Measurements from ENCODE around the gene CLDN4. TPM values are rescaled to one million over a fixed set of nuclear protein-coding genes. Genes with fewer than 3 reads are reported as not detected.

Gene CLDN4, protein sequence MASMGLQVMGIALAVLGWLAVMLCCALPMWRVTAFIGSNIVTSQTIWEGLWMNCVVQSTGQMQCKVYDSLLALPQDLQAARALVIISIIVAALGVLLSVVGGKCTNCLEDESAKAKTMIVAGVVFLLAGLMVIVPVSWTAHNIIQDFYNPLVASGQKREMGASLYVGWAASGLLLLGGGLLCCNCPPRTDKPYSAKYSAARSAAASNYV
- 5.5 to 7.7 TPM (median 7.4 TPM) in 5 replicates for total RNA-seq (2022; extraction: Qiagen RNA extraction; ENCODE audit: low read depth)

DNA sequence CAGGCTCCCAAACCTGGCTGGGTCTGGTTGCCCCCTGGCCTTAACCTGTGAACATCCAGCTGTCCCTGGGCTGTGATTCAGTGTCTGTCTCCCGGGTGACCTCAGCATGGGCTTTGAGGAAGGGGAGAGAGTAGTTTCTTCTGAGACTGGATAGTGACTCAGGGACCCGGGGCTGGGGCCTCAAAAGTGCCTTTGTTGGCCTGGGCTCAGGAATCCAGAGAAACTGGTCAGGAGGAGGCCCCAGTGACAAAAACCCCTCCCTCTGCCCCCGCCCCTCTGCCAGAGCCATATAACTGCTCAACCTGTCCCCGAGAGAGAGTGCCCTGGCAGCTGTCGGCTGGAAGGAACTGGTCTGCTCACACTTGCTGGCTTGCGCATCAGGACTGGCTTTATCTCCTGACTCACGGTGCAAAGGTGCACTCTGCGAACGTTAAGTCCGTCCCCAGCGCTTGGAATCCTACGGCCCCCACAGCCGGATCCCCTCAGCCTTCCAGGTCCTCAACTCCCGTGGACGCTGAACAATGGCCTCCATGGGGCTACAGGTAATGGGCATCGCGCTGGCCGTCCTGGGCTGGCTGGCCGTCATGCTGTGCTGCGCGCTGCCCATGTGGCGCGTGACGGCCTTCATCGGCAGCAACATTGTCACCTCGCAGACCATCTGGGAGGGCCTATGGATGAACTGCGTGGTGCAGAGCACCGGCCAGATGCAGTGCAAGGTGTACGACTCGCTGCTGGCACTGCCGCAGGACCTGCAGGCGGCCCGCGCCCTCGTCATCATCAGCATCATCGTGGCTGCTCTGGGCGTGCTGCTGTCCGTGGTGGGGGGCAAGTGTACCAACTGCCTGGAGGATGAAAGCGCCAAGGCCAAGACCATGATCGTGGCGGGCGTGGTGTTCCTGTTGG, at the start of gene CLDN4:
Gene CLDN4, plus strand, starts transcription at position 316 of the 903 bp plus-strand sequence. Its CDS starts 206 bp downstream, at position 522.

DNA sequence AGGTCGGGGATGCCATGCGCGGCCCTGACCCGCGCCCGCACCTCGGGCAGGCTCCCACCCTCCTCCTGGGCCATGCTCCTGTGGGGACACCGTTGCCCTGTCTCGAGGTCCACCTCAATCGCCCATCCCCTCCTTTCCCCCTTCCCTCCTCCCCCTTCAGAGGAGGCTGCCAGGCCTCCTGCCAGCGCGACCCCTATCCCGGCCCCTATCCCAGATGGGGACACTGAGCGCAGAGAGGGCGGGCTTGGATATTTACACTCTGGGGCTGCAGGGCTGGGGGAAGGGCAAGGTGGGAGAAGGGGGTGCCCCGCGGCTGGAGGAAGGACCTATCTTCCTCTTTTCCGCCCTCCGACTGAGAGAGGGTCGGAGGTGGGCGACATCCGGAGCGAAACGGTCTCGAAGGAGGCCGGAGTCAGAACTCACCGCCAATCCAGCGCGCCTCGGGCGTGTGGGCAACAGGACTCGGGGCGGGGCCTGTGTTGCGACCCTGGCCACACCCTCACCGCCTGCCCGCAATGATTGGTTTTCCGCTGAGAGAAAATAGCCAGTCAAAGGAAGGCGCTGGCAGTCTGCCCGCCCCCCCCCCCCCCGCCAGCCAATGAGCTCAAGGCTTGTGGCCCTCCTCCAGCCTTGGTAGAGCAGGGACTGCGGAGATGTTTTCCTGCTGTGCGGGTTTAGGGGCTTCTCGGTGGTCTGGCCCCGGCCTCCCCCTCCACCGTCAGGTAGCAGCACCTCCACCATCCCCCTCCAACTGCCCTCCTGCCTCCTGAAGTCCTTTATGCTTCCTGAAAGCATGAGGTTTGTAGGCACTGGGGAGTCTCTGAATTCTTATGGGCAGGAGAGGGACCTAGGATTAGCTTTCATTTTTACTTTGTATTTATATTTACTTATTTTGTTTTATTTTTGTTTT, 11.5 kb downstream of the CLDN4 start, which contains the start of gene METTL27:
Gene METTL27, minus strand, starts transcription at position 450 of the 910 bp plus-strand sequence. Its CDS starts 376 bp downstream, at position 74.

DNA sequence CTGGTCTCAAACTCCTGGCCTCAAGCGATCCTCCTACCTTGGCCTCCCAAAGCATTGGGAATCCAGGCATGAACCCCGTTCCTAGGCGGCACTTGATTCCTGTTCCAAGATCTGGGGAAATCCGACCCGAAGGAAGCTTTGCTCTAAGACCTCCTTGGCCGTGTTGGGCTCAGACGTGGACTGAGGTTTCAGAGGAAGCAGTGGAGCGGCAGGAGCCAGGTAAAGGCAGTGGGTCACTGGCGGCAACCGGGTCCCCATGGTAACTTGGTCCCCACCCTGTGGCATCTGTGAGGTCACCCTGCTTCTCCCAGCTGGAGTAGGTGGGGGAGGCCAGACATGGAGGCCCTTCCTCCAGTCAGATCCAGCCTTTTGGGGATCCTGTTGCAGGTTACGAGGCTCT, 30.1 kb downstream of the CLDN4 start, which contains the start of gene TMEM270:
Gene TMEM270, plus strand, starts transcription at position 301 of the 400 bp plus-strand sequence. Its CDS starts 36 bp downstream, at position 337.

Other genes starting within 250 kb of the CLDN4 start
- gene MLXIPL, start 206.5 kb upstream of the CLDN4 start, total RNA-seq (2022; extraction: Qiagen RNA extraction; ENCODE audit: low read depth), result 1.2 to 1.5 TPM (median 1.3 TPM) in 5 replicates
- 4.4 to 7.3 TPM (median 6.6 TPM) in 5 replicates for gene VPS37D, start 163.2 kb upstream of the CLDN4 start, total RNA-seq (2022; extraction: Qiagen RNA extraction; ENCODE audit: low read depth)
- 8.2 to 10.7 TPM (median 10.2 TPM) in 5 replicates for gene DNAJC30, start 147.5 kb upstream of the CLDN4 start, total RNA-seq (2022; extraction: Qiagen RNA extraction; ENCODE audit: low read depth)
- 129 to 166 TPM (median 136 TPM) in 5 replicates for gene BUD23, start 147.4 kb upstream of the CLDN4 start, total RNA-seq (2022; extraction: Qiagen RNA extraction; ENCODE audit: low read depth)
- 75.6 to 95.5 TPM (median 88.3 TPM) in 5 replicates for gene STX1A, start 111.3 kb upstream of the CLDN4 start, total RNA-seq (2022; extraction: Qiagen RNA extraction; ENCODE audit: low read depth)
- gene ABHD11, start 92.2 kb upstream of the CLDN4 start, total RNA-seq (2022; extraction: Qiagen RNA extraction; ENCODE audit: low read depth), result 21.8 to 28.5 TPM (median 26.4 TPM) in 5 replicates
- gene CLDN3, start 60.7 kb upstream of the CLDN4 start, total RNA-seq (2022; extraction: Qiagen RNA extraction; ENCODE audit: low read depth), result 2.1 to 5.3 TPM (median 3.0 TPM) in 5 replicates
- gene METTL27, start 11.5 kb downstream of the CLDN4 start, total RNA-seq (2022; extraction: Qiagen RNA extraction; ENCODE audit: low read depth), result 7.1 to 11.1 TPM (median 10.1 TPM) in 5 replicates
- 0.32 TPM in 1 of 5 replicates, not detected in the others for gene TMEM270, start 30.2 kb downstream of the CLDN4 start, total RNA-seq (2022; extraction: Qiagen RNA extraction; ENCODE audit: low read depth)
- gene ELN, start 197.2 kb downstream of the CLDN4 start, total RNA-seq (2022; extraction: Qiagen RNA extraction; ENCODE audit: low read depth), result 0.06 to 0.16 TPM (median 0.08 TPM) in 5 replicates

All from A549 treated with GW870086 at 1 μM for 4 hours (cell line).